ENCODE data around the gene MUC7.

- TF ChIP-seq POLR2A (IDR thresholded peaks at IDR 0.05) (no peak), CTCF (IDR thresholded peaks at IDR 0.05) (no peak)
These were observed 43.6 kb downstream of the MUC7 start for GRCh38 chr4:70515367-70516250.
